Measurements from ENCODE around the gene PROB1.
"Not testable (repeated sequence)": the region's sequence is repeated elsewhere in the genome, so short reads cannot be mapped to it uniquely, and the experiment has no call there.

PROB1 gene

GRCh38 chr5:139410993-139411828 is 16.3 kb upstream of the PROB1 start:
- no peak for DNase-seq

- DNase-seq: no peak
Measured at GRCh38 chr5:139410121-139410992, 15.5 kb upstream of the PROB1 start.

- not testable (repeated sequence) for DNase-seq
Measured at GRCh38 chr5:139409116-139409515, 14.2 kb upstream of the PROB1 start.

- DNase-seq: no peak
Measured at GRCh38 chr5:139408191-139408590, 13.3 kb upstream of the PROB1 start.

GRCh38 chr5:139407517-139407916 is 12.6 kb upstream of the PROB1 start:
- DNase-seq: no peak

- DNase-seq: no peak
Measured at GRCh38 chr5:139406963-139407362, 12.1 kb upstream of the PROB1 start.

- DNase-seq: no peak
Measured at GRCh38 chr5:139404484-139404840, 9.6 kb upstream of the PROB1 start.

GRCh38 chr5:139403787-139404483 is 9.0 kb upstream of the PROB1 start, which contains the start of gene SPATA24:
TSS of gene SPATA24 (minus strand) at chr5:139404089. CDS start at chr5:139404060, 29 bp downstream.
- peak; percentile 98 to 99 for DNase-seq

- DNase-seq: no peak
Measured at GRCh38 chr5:139403418-139403786, 8.5 kb upstream of the PROB1 start.

- no peak for DNase-seq
Measured at GRCh38 chr5:139402561-139403158, 7.8 kb upstream of the PROB1 start.

GRCh38 chr5:139401546-139401945 is 6.6 kb upstream of the PROB1 start:
- DNase-seq: no peak

- no peak for DNase-seq
Measured at GRCh38 chr5:139399501-139400121, 4.7 kb upstream of the PROB1 start.

GRCh38 chr5:139397921-139398320 is 3.0 kb upstream of the PROB1 start:
- DNase-seq: no peak

GRCh38 chr5:139396691-139397090 is 1.8 kb upstream of the PROB1 start:
- no peak for DNase-seq

GRCh38 chr5:139395844-139396640 is 1.1 kb upstream of the PROB1 start:
- DNase-seq: no peak

- DNase-seq: peak; percentile 56 to 59
Measured at GRCh38 chr5:139394123-139394653, 716 bp downstream of the PROB1 start.

GRCh38 chr5:139393497-139394122 is 1.3 kb downstream of the PROB1 start:
- DNase-seq: no peak

- DNase-seq: peak; percentile 65 to 72
Measured at GRCh38 chr5:139392678-139393496, 2.0 kb downstream of the PROB1 start.

- DNase-seq: no peak
Measured at GRCh38 chr5:139392324-139392677, 2.6 kb downstream of the PROB1 start.
